T-helper 2 cell treated with Interferon-gamma antibody and Interleukin-4, amounts not matched to agents 100 ng/mL and 5 ng/mL, for 36 hours (primary cell): ENCODE measurements around the gene HYOU1. TPM values are rescaled to one million over a fixed set of nuclear protein-coding genes. Genes with fewer than 3 reads are reported as not detected.
"Not testable (repeated sequence)": the region's sequence is repeated elsewhere in the genome, so short reads cannot be mapped to it uniquely, and the experiment has no call there.

Experiments used
- intact Hi-C: fragments of 100-400 bp; cut with micrococcal nuclease; formaldehyde crosslinking; loops from one replicate; pipeline ENCODE4 v1.15.1; 2023
- total RNA-seq: library from RNA; stranded (reverse); gene quantifications from 2 replicates; pipeline ENCODE4 v1.2.3, GENCODE V29; 2022

Gene HYOU1
- total RNA-seq, 1 donor from 2014 or later, result 217 TPM

GRCh38 chr11:119025099-119025473, 31.9 kb downstream of the HYOU1 start:
- intact Hi-C loops, result no loop called here

GRCh38 chr11:119024430-119025098, 32.4 kb downstream of the HYOU1 start:
- intact Hi-C loops, result no loop called here

GRCh38 chr11:119023741-119024140, 33.3 kb downstream of the HYOU1 start:
- intact Hi-C loops, result no loop called here

GRCh38 chr11:119021631-119022030, 35.4 kb downstream of the HYOU1 start:
- intact Hi-C loops, result no loop called here

GRCh38 chr11:119019996-119020395, 37.0 kb downstream of the HYOU1 start:
- intact Hi-C loops, result loop anchor here (2.0 kb wide), 2 partner anchors 91 to 229 kb away; partner anchors contain the start of gene DDX6

GRCh38 chr11:119018074-119018938, 38.7 kb downstream of the HYOU1 start, which contains the start of the genes RPS25 and TRAPPC4:
Gene RPS25 (minus strand): TSS chr11:119018343. CDS start chr11:119018284, 59 bp downstream.
Gene TRAPPC4 (plus strand): TSS chr11:119018766. CDS start chr11:119018796, 30 bp downstream.
- intact Hi-C loops, result loop anchor here (1.0 to 2.0 kb wide), 9 partner anchors 12 to 228 kb away; partner anchors contain the start of genes CENATAC, DDX6, HINFP and HYOU1

GRCh38 chr11:119017377-119017776, 39.6 kb downstream of the HYOU1 start:
- intact Hi-C loops, result not testable (repeated sequence)

- intact Hi-C loops, result no loop called here
Observed at GRCh38 chr11:119016216-119017009, 40.6 kb downstream of the HYOU1 start.

GRCh38 chr11:119015054-119015611, 41.9 kb downstream of the HYOU1 start:
- intact Hi-C loops, result no loop called here

- intact Hi-C loops, result no loop called here
Observed at GRCh38 chr11:119014209-119014924, 42.6 kb downstream of the HYOU1 start.

GRCh38 chr11:119012629-119013170, 44.3 kb downstream of the HYOU1 start:
- intact Hi-C loops, result no loop called here

GRCh38 chr11:119011476-119012053, 45.4 kb downstream of the HYOU1 start:
- intact Hi-C loops, result no loop called here

- intact Hi-C loops, result no loop called here
Observed at GRCh38 chr11:119006656-119007055, 50.3 kb downstream of the HYOU1 start.

GRCh38 chr11:119000906-119001305, 56.1 kb downstream of the HYOU1 start:
- intact Hi-C loops, result no loop called here

- intact Hi-C loops, result loop anchor here (1.0 kb wide), 2 partner anchors 19 to 31 kb away; partner anchors contain the start of genes RPS25, SLC37A4 and TRAPPC4
Observed at GRCh38 chr11:118998822-118999221, 58.2 kb downstream of the HYOU1 start.

GRCh38 chr11:118998388-118998717, 58.7 kb downstream of the HYOU1 start:
- intact Hi-C loops, result loop anchor here (1.0 kb wide), 2 partner anchors 20 to 32 kb away; partner anchors contain the start of genes RPS25, SLC37A4 and TRAPPC4

- intact Hi-C loops, result loop anchor here (1.0 kb wide), 4 partner anchors 20 to 207 kb away; partner anchors contain the start of genes DDX6, RPS25, SLC37A4 and TRAPPC4
Observed at GRCh38 chr11:118997627-118998387, 59.2 kb downstream of the HYOU1 start, which contains the start of gene CENATAC. Gene CENATAC (plus strand): TSS chr11:118998138. CDS start chr11:118998198, 60 bp downstream.

- intact Hi-C loops, result loop anchor here (1.0 kb wide), 2 partner anchors 67 to 206 kb away; partner anchors contain the start of gene DDX6
Observed at GRCh38 chr11:118996926-118997626, 59.9 kb downstream of the HYOU1 start.
